Measurements from ENCODE around the gene CLHC1.

DNA sequence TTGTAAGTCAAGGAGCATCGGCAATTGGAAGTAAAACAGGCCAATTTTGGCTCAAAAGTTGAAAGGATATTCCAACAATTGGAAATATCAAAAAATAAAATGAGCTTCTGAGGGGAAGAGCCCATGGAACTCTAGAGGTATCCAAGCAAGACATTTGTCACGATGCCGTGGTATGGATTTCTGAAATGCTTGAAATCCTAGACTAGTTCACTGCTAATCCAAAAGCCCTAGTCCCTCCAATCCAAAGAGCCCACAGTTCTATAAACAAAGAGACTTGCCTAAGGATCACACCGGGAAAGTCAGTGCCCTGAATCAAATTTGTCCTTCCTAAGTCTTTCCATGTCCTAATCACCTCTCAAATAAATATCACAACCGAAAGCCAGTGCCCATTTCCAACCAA, 85.1 kb downstream of the CLHC1 start:
- TF ChIP-seq, protein P1, sequence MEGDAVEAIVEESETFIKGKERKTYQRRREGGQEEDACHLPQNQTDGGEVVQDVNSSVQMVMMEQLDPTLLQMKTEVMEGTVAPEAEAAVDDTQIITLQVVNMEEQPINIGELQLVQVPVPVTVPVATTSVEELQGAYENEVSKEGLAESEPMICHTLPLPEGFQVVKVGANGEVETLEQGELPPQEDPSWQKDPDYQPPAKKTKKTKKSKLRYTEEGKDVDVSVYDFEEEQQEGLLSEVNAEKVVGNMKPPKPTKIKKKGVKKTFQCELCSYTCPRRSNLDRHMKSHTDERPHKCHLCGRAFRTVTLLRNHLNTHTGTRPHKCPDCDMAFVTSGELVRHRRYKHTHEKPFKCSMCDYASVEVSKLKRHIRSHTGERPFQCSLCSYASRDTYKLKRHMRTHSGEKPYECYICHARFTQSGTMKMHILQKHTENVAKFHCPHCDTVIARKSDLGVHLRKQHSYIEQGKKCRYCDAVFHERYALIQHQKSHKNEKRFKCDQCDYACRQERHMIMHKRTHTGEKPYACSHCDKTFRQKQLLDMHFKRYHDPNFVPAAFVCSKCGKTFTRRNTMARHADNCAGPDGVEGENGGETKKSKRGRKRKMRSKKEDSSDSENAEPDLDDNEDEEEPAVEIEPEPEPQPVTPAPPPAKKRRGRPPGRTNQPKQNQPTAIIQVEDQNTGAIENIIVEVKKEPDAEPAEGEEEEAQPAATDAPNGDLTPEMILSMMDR (IDR thresholded peaks at IDR 0.05), result no peak
- TF ChIP-seq POLR2A (IDR thresholded peaks at IDR 0.05), result no peak
